OCI-LY7 (cell line): ENCODE data around the gene TMEM171. TPM values are rescaled to one million over a fixed set of nuclear protein-coding genes. Genes with fewer than 3 reads are reported as not detected.

ENCODE experiments used
- Bru-seq: library from RNA; stranded (reverse); fragments of 400-500 nt; gene quantifications from one replicate; lab custom pipeline; 2021; lab: Mats Ljungman, UMichigan
- BruChase-seq, 2 experiments: library from RNA; stranded (reverse); fragments of 400-500 nt; gene quantifications; one replicate each; lab custom pipeline; 2021; lab: Mats Ljungman, UMichigan
- BruUV-seq: library from RNA; stranded (reverse); fragments of 400-500 nt; replicated peaks from 2 replicates; lab custom pipeline; 2021; lab: Mats Ljungman, UMichigan
- CTCF ChIA-PET: fragments of 300-600 bp; sonication (Branson Sonifier 250); formaldehyde crosslinking; loops from one replicate; lab custom pipeline; 2022; ENCODE audit warnings: antibody characterized with exemption; ENCODE audit not compliant: unreplicated experiment; lab: Charles Lee
- POLR2A ChIA-PET: fragments of 300-600 bp; sonication (Branson Sonifier 250); formaldehyde crosslinking; loops from one replicate; lab custom pipeline; 2022; ENCODE audit warnings: antibody characterized with exemption; lab: Charles Lee
- DNase-seq: peaks from one replicate; pipeline ENCODE4 v3.0.0-alpha.2; 2015; ENCODE audit warnings: low spot score
- H2AFZ ChIP-seq: fragments of 200-600 bp; sonication (generic), shearing (Covaris generic); 2 replicates; pipeline ENCODE4 v1.6.1; 2014; ENCODE audit warnings: mild to moderate bottlenecking, antibody characterized with exemption, low read length, moderate library complexity
- H3K27ac ChIP-seq: fragments of 200-600 bp; sonication (generic); 2 replicates; pipeline ENCODE4 v1.5.1; 2014; ENCODE audit warnings: mixed run types, low read depth, mild to moderate bottlenecking, moderate library complexity, low read length, inconsistent platforms; ENCODE audit not compliant: poor library complexity, severe bottlenecking
- H3K36me3 ChIP-seq: fragments of 200-600 bp; sonication (generic); 2 replicates; pipeline ENCODE4 v1.6.1; 2014; ENCODE audit warnings: mild to moderate bottlenecking, antibody characterized with exemption, low read length, moderate library complexity, mixed read lengths; ENCODE audit not compliant: insufficient read depth
- H3K4me1 ChIP-seq: fragments of 200-600 bp; sonication (generic); 2 replicates; pipeline ENCODE4 v1.5.1; 2014; ENCODE audit warnings: mild to moderate bottlenecking, low read length; ENCODE audit not compliant: insufficient read depth, poor library complexity, severe bottlenecking
- H3K4me2 ChIP-seq: fragments of 200-600 bp; sonication (generic); 2 replicates; pipeline ENCODE4 v1.6.1; 2014; ENCODE audit warnings: mild to moderate bottlenecking, low read length
- H3K4me3 ChIP-seq: fragments of 200-600 bp; sonication (generic); 2 replicates; pipeline ENCODE4 v1.5.1; 2014; ENCODE audit warnings: mild to moderate bottlenecking, low read depth, low read length; ENCODE audit not compliant: poor library complexity, severe bottlenecking
- H3K79me2 ChIP-seq: fragments of 200-600 bp; sonication (generic); 2 replicates; pipeline ENCODE4 v1.6.1; 2016; ENCODE audit warnings: low read depth, mild to moderate bottlenecking, low read length, moderate library complexity, mixed read lengths; ENCODE audit not compliant: insufficient read depth
- H3K9me2 ChIP-seq: fragments of 200-600 bp; sonication (generic); 2 replicates; pipeline ENCODE4 v1.6.1; 2016; ENCODE audit warnings: mild to moderate bottlenecking, low read length, mixed read lengths; ENCODE audit not compliant: insufficient read depth
- H3K9me3 ChIP-seq: fragments of 200-600 bp; sonication (generic); 2 replicates; pipeline ENCODE4 v1.6.1; 2014; ENCODE audit warnings: mild to moderate bottlenecking, mixed run types, low read length, mixed read lengths
- H4K20me1 ChIP-seq: fragments of 200-600 bp; sonication (generic); 2 replicates; pipeline ENCODE4 v1.6.1; 2014; ENCODE audit warnings: mild to moderate bottlenecking, antibody characterized with exemption, low read length, moderate library complexity, mixed read lengths; ENCODE audit not compliant: insufficient read depth
- CTCF ChIP-seq: fragments of 200-600 bp; sonication (generic); conservative IDR thresholded peaks from 2 replicates; pipeline ENCODE4 v1.5.1; 2014; ENCODE audit warnings: mild to moderate bottlenecking, antibody characterized with exemption, low read length, moderate library complexity, mixed read lengths
- EZH2phosphoT487 ChIP-seq: fragments of 200-600 bp; sonication (generic); IDR thresholded peaks from 2 replicates; pipeline ENCODE4 v1.6.1; 2018; ENCODE audit warnings: low read depth, borderline replicate concordance, mild to moderate bottlenecking, mixed run types, antibody characterized with exemption, low read length, moderate library complexity, mixed read lengths
- intact Hi-C: fragments of 100-400 bp; cut with micrococcal nuclease; formaldehyde crosslinking; loops from one replicate; pipeline ENCODE4 v1.10.0; 2022; ENCODE audit not compliant: unreplicated experiment
- long read RNA-seq: library from polyadenylated mRNA; stranded (forward); transcript quantifications from one replicate; pipeline ENCODE4 v2.0.0, GENCODE V29; 2022
- total RNA-seq, 2 experiments: library from RNA; depleted of rRNA in 1 of 2; stranded (reverse); fragments of >200 nt in 1 of 2; shearing (Covaris generic) in 1 of 2; gene quantifications; 2 replicates each; pipeline ENCODE4 v1.2.3, GENCODE V29; 2014 to 2022

The TMEM171 gene
- total RNA-seq (2014; rRNA removed; shearing (Covaris generic)) (not detected in 2 replicates), total RNA-seq (2022) (not detected in 2 replicates), Bru-seq, nascent RNA (percentile 15 among the genes with signal in this experiment), BruChase-seq, experiment 1, labeled RNA remaining after a 6-hour chase (percentile 15 among the genes with signal in this experiment), BruChase-seq, experiment 2, labeled RNA remaining after a 2-hour chase (percentile 13 among the genes with signal in this experiment)
- long read RNA-seq, result 0 reads

GRCh38 chr5:73120222-73121118 is at the start of gene TMEM171:
Gene TMEM171 (plus strand): TSS chr5:73120575. CDS start chr5:73123374, 2,799 bp downstream.
- H3K36me3 ChIP-seq, result no peaks in the 10 kb centered on the region
- no TSS peak for BruUV-seq
- H3K4me1 ChIP-seq, result peaks cover 9% of the 10 kb centered on the region
- H4K20me1 ChIP-seq, result no peaks in the 10 kb centered on the region
- no peaks in the 10 kb centered on the region for H3K79me2 ChIP-seq
- intact Hi-C loops, result no loop called here
- ChIA-PET POLR2A (interaction anchor here (0.9 to 1.3 kb wide), 2 partner anchors 9 to 33 kb away, joined by 3 to 4 read pairs; no protein-coding TSS in a partner anchor), CTCF (no interaction called here)
- no peak within 1 kb of the TSS for H3K27ac ChIP-seq
- no peaks in the 10 kb centered on the region for H3K9me2 ChIP-seq
- TF ChIP-seq EZH2phosphoT487 (no peak), CTCF (no peak)
- no peak within 1 kb of the TSS for H2AFZ ChIP-seq
- no peak within 1 kb of the TSS for H3K4me3 ChIP-seq
- no peaks in the 10 kb centered on the region for H3K9me3 ChIP-seq
- DNase-seq, result no peak
- H3K4me2 ChIP-seq, result no peak within 1 kb of the TSS

GRCh38 chr5:73081093-73081492 is 39.3 kb upstream of the TMEM171 start:
- no peak for TF ChIP-seq EZH2phosphoT487
- no peak for TF ChIP-seq CTCF
- intact Hi-C loops, result loop anchor here (5.0 to 10.0 kb wide), 3 partner anchors 54 to 456 kb away; partner anchors contain the start of gene FOXD1
- no peak for DNase-seq
- no peak overlapping the region for H3K4me2 ChIP-seq
- H2AFZ ChIP-seq, result no peak overlapping the region
- no peaks in the 10 kb centered on the region for H3K9me2 ChIP-seq
- H3K9me3 ChIP-seq, result no peaks in the 10 kb centered on the region
- H3K36me3 ChIP-seq, result no peaks in the 10 kb centered on the region
- H3K4me1 ChIP-seq, result no peaks in the 10 kb centered on the region
- H3K27ac ChIP-seq, result no peak overlapping the region
- no peaks in the 10 kb centered on the region for H3K79me2 ChIP-seq
- ChIA-PET POLR2A (no interaction called here), CTCF (no interaction called here)
- no TSS peak for BruUV-seq
- H3K4me3 ChIP-seq, result no peak overlapping the region
- no peaks in the 10 kb centered on the region for H4K20me1 ChIP-seq
